Neural progenitor cell (in vitro differentiated cells): Measurements from ENCODE around the gene ABCA7. TPM values are rescaled to one million over a fixed set of nuclear protein-coding genes. Genes with fewer than 3 reads are reported as not detected.

Experiments
- DNase-seq: peaks from one replicate; pipeline ENCODE4 v3.0.0-alpha.2; 2016; ENCODE audit warnings: low spot score
- H2AFZ ChIP-seq: fragments of 200-600 bp; sonication (generic); replicated peaks from 2 replicates; pipeline ENCODE4 v1.6.1; 2016; ENCODE audit warnings: antibody characterized with exemption
- H3F3A ChIP-seq: fragments of 200-600 bp; sonication (generic); 2 replicates; pipeline ENCODE4 v1.6.1; 2016; ENCODE audit warnings: antibody characterized with exemption, low read depth
- H3K27ac ChIP-seq: fragments of 200-600 bp; sonication (generic); 2 replicates; pipeline ENCODE4 v1.5.1; 2016; ENCODE audit warnings: mild to moderate bottlenecking
- H3K27me3 ChIP-seq: fragments of 200-600 bp; sonication (generic); 2 replicates; pipeline ENCODE4 v1.6.1; 2016; ENCODE audit warnings: mild to moderate bottlenecking, moderate library complexity
- H3K36me3 ChIP-seq: fragments of 200-600 bp; sonication (generic); 2 replicates; pipeline ENCODE4 v1.5.1; 2016
- H3K4me1 ChIP-seq: fragments of 200-600 bp; sonication (generic); 2 replicates; pipeline ENCODE4 v1.6.1; 2016; ENCODE audit warnings: mixed run types
- H3K4me2 ChIP-seq: fragments of 200-600 bp; sonication (generic); 2 replicates; pipeline ENCODE4 v1.6.1; 2016
- H3K4me3 ChIP-seq: fragments of 200-600 bp; sonication (generic); 2 replicates; pipeline ENCODE4 v1.5.1; 2016
- H3K79me2 ChIP-seq: fragments of 200-600 bp; sonication (generic); 2 replicates; pipeline ENCODE4 v1.6.1; 2016; ENCODE audit warnings: low read depth
- H3K9ac ChIP-seq: fragments of 200-600 bp; sonication (generic); 2 replicates; pipeline ENCODE4 v1.6.1; 2016
- H3K9me3 ChIP-seq: fragments of 200-600 bp; sonication (generic); 2 replicates; pipeline ENCODE4 v1.5.1; 2016; ENCODE audit warnings: low read depth
- H4K20me1 ChIP-seq: fragments of 200-600 bp; sonication (generic); 2 replicates; pipeline ENCODE4 v1.6.1; 2016; ENCODE audit warnings: low read depth
- H3K27ac Mint-ChIP-seq: 3 replicates; pipeline ENCODE4 v1.8.0; 2021; ENCODE audit warnings: mixed read lengths
- H3K27me3 Mint-ChIP-seq: 2 replicates; pipeline ENCODE4 v1.8.0; 2022; ENCODE audit warnings: low read depth, mild to moderate bottlenecking, inconsistent platforms, moderate library complexity, mixed read lengths; ENCODE audit not compliant: insufficient read depth
- H3K36me3 Mint-ChIP-seq: 3 replicates; pipeline ENCODE4 v1.8.0; 2021; ENCODE audit warnings: mixed read lengths
- H3K4me1 Mint-ChIP-seq: 3 replicates; pipeline ENCODE4 v1.8.0; 2021; ENCODE audit warnings: mixed read lengths
- H3K4me3 Mint-ChIP-seq: 3 replicates; pipeline ENCODE4 v1.8.0; 2021; ENCODE audit warnings: mild to moderate bottlenecking, moderate library complexity, mixed read lengths
- H3K9me3 Mint-ChIP-seq: 3 replicates; pipeline ENCODE4 v1.8.0; 2020; ENCODE audit warnings: mixed read lengths
- EZH2 ChIP-seq: fragments of 200-600 bp; sonication (generic); IDR thresholded peaks from 2 replicates; pipeline ENCODE4 v1.6.1; 2017; ENCODE audit warnings: antibody characterized with exemption, mild to moderate bottlenecking, moderate library complexity
- EZH2phosphoT487 ChIP-seq: fragments of 200-600 bp; sonication (generic); IDR thresholded peaks from 2 replicates; pipeline ENCODE4 v1.6.1; 2017; ENCODE audit warnings: antibody characterized with exemption
- total RNA-seq: library from RNA; depleted of rRNA; stranded (reverse); fragments of >200 nt; gene quantifications from 2 replicates; pipeline ENCODE4 v1.2.3, GENCODE V29; 2015; ENCODE audit warnings: low replicate concordance
- TF ChIP-seq, protein P1 (sequence below): fragments of 200-600 bp; sonication (generic); IDR thresholded peaks from 2 replicates; pipeline ENCODE4 v1.5.1; 2017; ENCODE audit warnings: antibody characterized with exemption, mild to moderate bottlenecking

Gene ABCA7
- total RNA-seq, 1 donor from 2014 or later: 1.4 TPM

DNA sequence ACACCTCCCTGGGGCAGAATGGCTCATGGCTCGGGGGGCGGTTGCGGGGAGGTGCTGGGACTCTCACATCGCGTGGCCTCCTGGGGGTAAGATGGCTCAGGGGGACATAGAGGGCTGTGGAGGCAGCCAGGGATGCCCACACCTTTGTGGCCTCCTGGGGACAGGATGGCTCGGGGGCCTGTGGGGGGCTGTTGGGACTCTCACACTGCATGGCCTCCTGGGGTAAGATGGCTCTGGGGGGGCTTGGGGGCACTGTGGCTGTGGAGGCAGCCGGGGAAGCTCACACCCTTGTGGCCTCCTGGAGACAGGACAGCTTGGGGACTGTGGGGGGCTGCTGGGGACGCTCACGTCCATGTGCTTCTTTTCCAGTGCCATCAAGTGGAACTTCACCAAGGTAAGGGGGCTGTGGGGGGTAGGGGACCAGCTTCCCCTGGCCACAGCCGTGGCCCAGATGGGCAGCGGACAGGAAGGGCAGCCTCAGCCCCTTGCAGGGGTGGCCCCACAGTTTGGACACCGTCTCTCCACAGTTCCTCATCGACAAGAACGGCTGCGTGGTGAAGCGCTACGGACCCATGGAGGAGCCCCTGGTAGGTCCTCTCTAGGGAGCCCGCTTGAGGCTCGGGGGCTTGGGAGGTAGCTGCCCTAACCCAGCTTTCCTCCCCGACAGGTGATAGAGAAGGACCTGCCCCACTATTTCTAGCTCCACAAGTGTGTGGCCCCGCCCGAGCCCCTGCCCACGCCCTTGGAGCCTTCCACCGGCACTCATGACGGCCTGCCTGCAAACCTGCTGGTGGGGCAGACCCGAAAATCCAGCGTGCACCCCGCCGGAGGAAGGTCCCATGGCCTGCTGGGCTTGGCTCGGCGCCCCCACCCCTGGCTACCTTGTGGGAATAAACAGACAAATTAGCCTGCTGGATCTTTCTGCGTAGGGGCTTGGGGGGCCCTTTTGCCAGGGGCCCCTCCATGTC lies 66.2 kb downstream of the ABCA7 start:
- Histone ChIP-seq H4K20me1 (peaks cover 30% of the 10 kb centered on the region), H3K4me1 (peaks cover 8% of the 10 kb centered on the region), H3K4me3 (no peak overlapping the region), H3K79me2 (peaks cover 16% of the 10 kb centered on the region), H3K9ac (no peak overlapping the region), H3F3A (peaks cover 42% of the 10 kb centered on the region), H3K36me3 (no peaks in the 10 kb centered on the region), H3K27ac (no peak overlapping the region), H2AFZ (no peak overlapping the region), H3K27me3 (no peaks in the 10 kb centered on the region), H3K9me3 (no peaks in the 10 kb centered on the region), H3K4me2 (no peak overlapping the region)
- Mint-ChIP-seq H3K27me3 (peaks cover 4% of the 10 kb centered on the region), H3K27ac (no peak overlapping the region), H3K4me3 (peak overlapping the region; percentile 79), H3K4me1 (peaks cover 23% of the 10 kb centered on the region), H3K36me3 (no peaks in the 10 kb centered on the region), H3K9me3 (no peaks in the 10 kb centered on the region)
- no peak for DNase-seq
- TF ChIP-seq, protein P1, sequence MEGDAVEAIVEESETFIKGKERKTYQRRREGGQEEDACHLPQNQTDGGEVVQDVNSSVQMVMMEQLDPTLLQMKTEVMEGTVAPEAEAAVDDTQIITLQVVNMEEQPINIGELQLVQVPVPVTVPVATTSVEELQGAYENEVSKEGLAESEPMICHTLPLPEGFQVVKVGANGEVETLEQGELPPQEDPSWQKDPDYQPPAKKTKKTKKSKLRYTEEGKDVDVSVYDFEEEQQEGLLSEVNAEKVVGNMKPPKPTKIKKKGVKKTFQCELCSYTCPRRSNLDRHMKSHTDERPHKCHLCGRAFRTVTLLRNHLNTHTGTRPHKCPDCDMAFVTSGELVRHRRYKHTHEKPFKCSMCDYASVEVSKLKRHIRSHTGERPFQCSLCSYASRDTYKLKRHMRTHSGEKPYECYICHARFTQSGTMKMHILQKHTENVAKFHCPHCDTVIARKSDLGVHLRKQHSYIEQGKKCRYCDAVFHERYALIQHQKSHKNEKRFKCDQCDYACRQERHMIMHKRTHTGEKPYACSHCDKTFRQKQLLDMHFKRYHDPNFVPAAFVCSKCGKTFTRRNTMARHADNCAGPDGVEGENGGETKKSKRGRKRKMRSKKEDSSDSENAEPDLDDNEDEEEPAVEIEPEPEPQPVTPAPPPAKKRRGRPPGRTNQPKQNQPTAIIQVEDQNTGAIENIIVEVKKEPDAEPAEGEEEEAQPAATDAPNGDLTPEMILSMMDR: no peak
- no peak for TF ChIP-seq EZH2phosphoT487
- TF ChIP-seq EZH2: no peak

DNA sequence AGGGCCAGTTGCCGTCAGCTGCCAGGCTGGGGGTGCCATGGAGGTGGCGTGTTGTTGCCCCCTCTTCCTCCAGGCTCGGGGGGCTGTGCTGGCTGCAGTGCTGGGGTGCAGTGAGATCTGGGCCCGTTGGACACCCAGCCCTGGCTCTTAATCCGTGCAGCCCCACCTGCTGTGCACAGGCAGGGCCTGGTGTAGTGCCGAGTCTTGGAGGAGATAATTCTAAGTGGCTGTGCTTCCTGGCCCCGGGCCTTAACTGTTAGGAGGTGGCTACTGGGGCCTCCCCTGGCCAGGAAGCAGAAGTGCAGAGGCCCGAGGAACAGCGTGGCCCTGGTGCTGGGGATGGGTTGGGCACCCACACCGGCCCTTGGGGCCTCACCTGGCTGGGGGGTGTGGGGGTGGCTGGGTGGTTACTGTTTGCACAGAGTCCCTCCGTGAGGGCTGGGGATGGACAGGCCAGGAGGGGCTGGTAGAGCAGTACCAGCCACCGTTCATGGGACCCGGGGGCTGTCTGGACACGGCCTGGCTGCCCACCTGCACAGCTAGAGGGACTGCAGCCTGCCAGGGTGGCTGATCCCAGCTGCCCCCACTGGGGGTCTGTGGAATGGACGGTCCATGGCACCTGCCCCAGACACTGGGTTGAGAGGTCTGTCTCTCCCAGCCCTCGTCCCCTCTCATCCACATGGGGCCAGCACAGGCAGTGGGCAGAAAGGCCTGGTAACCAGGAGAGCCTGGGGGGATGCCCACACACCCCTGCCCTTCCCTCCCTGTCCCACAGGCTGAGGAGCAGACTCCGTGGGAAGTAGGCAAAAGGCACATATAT lies 67.1 kb downstream of the ABCA7 start:
- Histone ChIP-seq H3K27ac (no peak overlapping the region), H3K4me1 (peaks cover 8% of the 10 kb centered on the region), H3F3A (peaks cover 34% of the 10 kb centered on the region), H3K36me3 (no peaks in the 10 kb centered on the region), H4K20me1 (peaks cover 30% of the 10 kb centered on the region), H3K9me3 (no peaks in the 10 kb centered on the region), H3K4me3 (no peak overlapping the region), H3K79me2 (peaks cover 16% of the 10 kb centered on the region), H3K9ac (no peak overlapping the region), H2AFZ (no peak overlapping the region), H3K27me3 (no peaks in the 10 kb centered on the region), H3K4me2 (no peak overlapping the region)
- Mint-ChIP-seq H3K4me3 (peak overlapping the region; percentile 70), H3K9me3 (no peaks in the 10 kb centered on the region), H3K27me3 (peaks cover 4% of the 10 kb centered on the region), H3K4me1 (peaks cover 16% of the 10 kb centered on the region), H3K27ac (no peak overlapping the region), H3K36me3 (no peaks in the 10 kb centered on the region)
- TF ChIP-seq, protein P1: no peak
- TF ChIP-seq EZH2 (no peak), EZH2phosphoT487 (no peak)
- no peak for DNase-seq

- Histone ChIP-seq H3K79me2 (peaks cover 16% of the 10 kb centered on the region), H3K27me3 (no peaks in the 10 kb centered on the region), H4K20me1 (peaks cover 30% of the 10 kb centered on the region), H3K9ac (no peak overlapping the region), H3F3A (peaks cover 30% of the 10 kb centered on the region), H3K27ac (no peak overlapping the region), H3K36me3 (no peaks in the 10 kb centered on the region), H3K9me3 (no peaks in the 10 kb centered on the region), H3K4me1 (peaks cover 8% of the 10 kb centered on the region), H3K4me2 (no peak overlapping the region), H3K4me3 (no peak overlapping the region), H2AFZ (no peak overlapping the region)
- H3K36me3 Mint-ChIP-seq: no peaks in the 10 kb centered on the region
- DNase-seq: no peak
- no peak for TF ChIP-seq EZH2
- peaks cover 4% of the 10 kb centered on the region for H3K27me3 Mint-ChIP-seq
- H3K9me3 Mint-ChIP-seq: no peaks in the 10 kb centered on the region
- H3K4me1 Mint-ChIP-seq: peaks cover 11% of the 10 kb centered on the region
- H3K4me3 Mint-ChIP-seq: no peak overlapping the region
- H3K27ac Mint-ChIP-seq: no peak overlapping the region
These were observed 67.9 kb downstream of the ABCA7 start for GRCh38 chr19:1107661-1108261.
